MM.1S (cell line): ENCODE measurements around the gene LKAAEAR1.

Source experiments
- DNase-seq: peaks from one replicate; pipeline ENCODE4 v3.0.0-alpha.2; 2015
- H2AFZ ChIP-seq: fragments of 300-600 bp; sonication (generic); 2 replicates; pipeline ENCODE4 v1.6.0; 2016; ENCODE audit warnings: antibody characterized with exemption, low read length
- H3F3A ChIP-seq: fragments of 300-600 bp; sonication (generic); 2 replicates; pipeline ENCODE4 v1.6.1; 2016; ENCODE audit warnings: mild to moderate bottlenecking, antibody characterized with exemption, low read length, moderate library complexity, mixed read lengths; ENCODE audit not compliant: insufficient read depth
- H3K27ac ChIP-seq: fragments of 300-600 bp; sonication (generic); 2 replicates; pipeline ENCODE4 v1.5.1; 2016; ENCODE audit warnings: mild to moderate bottlenecking, low read length
- H3K27me3 ChIP-seq: fragments of 300-600 bp; sonication (generic); replicated peaks from 2 replicates; pipeline ENCODE4 v1.6.0; 2016; ENCODE audit warnings: low read length; ENCODE audit not compliant: insufficient read depth
- H3K36me3 ChIP-seq: fragments of 300-600 bp; sonication (generic); replicated peaks from 2 replicates; pipeline ENCODE4 v1.6.1; 2016; ENCODE audit warnings: mild to moderate bottlenecking, low read length, mixed read lengths; ENCODE audit not compliant: insufficient read depth
- H3K4me1 ChIP-seq: fragments of 300-600 bp; sonication (generic); 2 replicates; pipeline ENCODE4 v1.6.1; 2016; ENCODE audit warnings: low read length, mixed read lengths
- H3K4me2 ChIP-seq: fragments of 300-600 bp; sonication (generic); 2 replicates; pipeline ENCODE4 v1.6.0; 2016; ENCODE audit warnings: low read depth, low read length
- H3K4me3 ChIP-seq: fragments of 300-600 bp; sonication (generic); 2 replicates; pipeline ENCODE4 v1.5.1; 2016; ENCODE audit warnings: low read length, mixed read lengths
- H3K79me2 ChIP-seq: fragments of 300-600 bp; sonication (generic); 2 replicates; pipeline ENCODE4 v1.6.1; 2016; ENCODE audit warnings: mixed run types, low read length, mixed read lengths
- H3K9ac ChIP-seq: fragments of 300-600 bp; sonication (generic); 2 replicates; pipeline ENCODE4 v1.6.1; 2016; ENCODE audit warnings: low read length, mixed read lengths
- H3K9me2 ChIP-seq: fragments of 300-600 bp; sonication (generic); replicated peaks from 2 replicates; pipeline ENCODE4 v1.6.1; 2016; ENCODE audit warnings: mild to moderate bottlenecking, low read length, mixed read lengths; ENCODE audit not compliant: insufficient read depth
- H3K9me3 ChIP-seq: fragments of 300-600 bp; sonication (generic); replicated peaks from 2 replicates; pipeline ENCODE4 v1.6.1; 2016; ENCODE audit warnings: mild to moderate bottlenecking, low read length, mixed read lengths; ENCODE audit not compliant: insufficient read depth
- H4K20me1 ChIP-seq: fragments of 300-600 bp; sonication (generic); 2 replicates; pipeline ENCODE4 v1.6.1; 2016; ENCODE audit warnings: mild to moderate bottlenecking, low read length, moderate library complexity, mixed read lengths; ENCODE audit not compliant: insufficient read depth
- EZH2 ChIP-seq: fragments of 300-600 bp; sonication (generic); optimal IDR thresholded peaks from 2 replicates; pipeline ENCODE3; 2017; ENCODE audit warnings: low read depth, mild to moderate bottlenecking, antibody characterized with exemption, low read length, mixed read lengths
- EZH2phosphoT487 ChIP-seq: fragments of 300-600 bp; sonication (generic); IDR thresholded peaks from 2 replicates; pipeline ENCODE4 v1.6.1; 2018; ENCODE audit warnings: antibody characterized with exemption, low read length
- TF ChIP-seq, protein P1 (sequence below): fragments of 300-600 bp; sonication (generic); IDR thresholded peaks from 2 replicates; pipeline ENCODE4 v1.5.1; 2016; ENCODE audit warnings: antibody characterized with exemption, low read length, mixed read lengths

The LKAAEAR1 gene

DNA sequence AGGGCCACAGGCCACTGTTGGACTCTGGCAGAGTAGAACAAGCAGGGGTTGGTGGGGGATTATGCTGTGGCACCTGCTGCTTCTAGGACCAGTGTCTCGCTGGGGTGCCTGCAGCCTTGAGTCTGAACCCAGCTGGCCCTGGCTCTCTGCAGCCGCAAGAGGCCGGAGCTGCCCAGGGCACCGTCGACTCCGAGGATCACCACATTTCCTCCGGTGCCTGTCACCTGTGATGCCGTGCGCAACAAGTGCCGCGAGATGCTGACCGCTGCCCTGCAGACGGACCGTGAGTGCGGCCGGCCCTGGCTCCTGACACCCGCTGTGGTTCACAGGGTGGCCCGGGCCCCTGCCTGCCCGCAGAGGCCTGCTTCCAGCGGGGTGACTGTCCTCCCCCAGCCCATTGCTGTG, 15.0 kb downstream of the LKAAEAR1 start:
- Histone ChIP-seq H3K36me3 (no peaks in the 10 kb centered on the region), H3K27ac (no peak overlapping the region), H3K27me3 (no peaks in the 10 kb centered on the region), H3K9me3 (no peaks in the 10 kb centered on the region), H3K9ac (no peak overlapping the region), H2AFZ (no peak overlapping the region), H3K4me2 (no peak overlapping the region), H4K20me1 (no peaks in the 10 kb centered on the region), H3F3A (peaks cover 11% of the 10 kb centered on the region), H3K79me2 (no peaks in the 10 kb centered on the region), H3K9me2 (no peaks in the 10 kb centered on the region), H3K4me1 (peaks cover 27% of the 10 kb centered on the region), H3K4me3 (no peak overlapping the region)
- TF ChIP-seq, protein P1, sequence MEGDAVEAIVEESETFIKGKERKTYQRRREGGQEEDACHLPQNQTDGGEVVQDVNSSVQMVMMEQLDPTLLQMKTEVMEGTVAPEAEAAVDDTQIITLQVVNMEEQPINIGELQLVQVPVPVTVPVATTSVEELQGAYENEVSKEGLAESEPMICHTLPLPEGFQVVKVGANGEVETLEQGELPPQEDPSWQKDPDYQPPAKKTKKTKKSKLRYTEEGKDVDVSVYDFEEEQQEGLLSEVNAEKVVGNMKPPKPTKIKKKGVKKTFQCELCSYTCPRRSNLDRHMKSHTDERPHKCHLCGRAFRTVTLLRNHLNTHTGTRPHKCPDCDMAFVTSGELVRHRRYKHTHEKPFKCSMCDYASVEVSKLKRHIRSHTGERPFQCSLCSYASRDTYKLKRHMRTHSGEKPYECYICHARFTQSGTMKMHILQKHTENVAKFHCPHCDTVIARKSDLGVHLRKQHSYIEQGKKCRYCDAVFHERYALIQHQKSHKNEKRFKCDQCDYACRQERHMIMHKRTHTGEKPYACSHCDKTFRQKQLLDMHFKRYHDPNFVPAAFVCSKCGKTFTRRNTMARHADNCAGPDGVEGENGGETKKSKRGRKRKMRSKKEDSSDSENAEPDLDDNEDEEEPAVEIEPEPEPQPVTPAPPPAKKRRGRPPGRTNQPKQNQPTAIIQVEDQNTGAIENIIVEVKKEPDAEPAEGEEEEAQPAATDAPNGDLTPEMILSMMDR = no peak
- TF ChIP-seq EZH2 = no peak
- no peak for DNase-seq

DNA sequence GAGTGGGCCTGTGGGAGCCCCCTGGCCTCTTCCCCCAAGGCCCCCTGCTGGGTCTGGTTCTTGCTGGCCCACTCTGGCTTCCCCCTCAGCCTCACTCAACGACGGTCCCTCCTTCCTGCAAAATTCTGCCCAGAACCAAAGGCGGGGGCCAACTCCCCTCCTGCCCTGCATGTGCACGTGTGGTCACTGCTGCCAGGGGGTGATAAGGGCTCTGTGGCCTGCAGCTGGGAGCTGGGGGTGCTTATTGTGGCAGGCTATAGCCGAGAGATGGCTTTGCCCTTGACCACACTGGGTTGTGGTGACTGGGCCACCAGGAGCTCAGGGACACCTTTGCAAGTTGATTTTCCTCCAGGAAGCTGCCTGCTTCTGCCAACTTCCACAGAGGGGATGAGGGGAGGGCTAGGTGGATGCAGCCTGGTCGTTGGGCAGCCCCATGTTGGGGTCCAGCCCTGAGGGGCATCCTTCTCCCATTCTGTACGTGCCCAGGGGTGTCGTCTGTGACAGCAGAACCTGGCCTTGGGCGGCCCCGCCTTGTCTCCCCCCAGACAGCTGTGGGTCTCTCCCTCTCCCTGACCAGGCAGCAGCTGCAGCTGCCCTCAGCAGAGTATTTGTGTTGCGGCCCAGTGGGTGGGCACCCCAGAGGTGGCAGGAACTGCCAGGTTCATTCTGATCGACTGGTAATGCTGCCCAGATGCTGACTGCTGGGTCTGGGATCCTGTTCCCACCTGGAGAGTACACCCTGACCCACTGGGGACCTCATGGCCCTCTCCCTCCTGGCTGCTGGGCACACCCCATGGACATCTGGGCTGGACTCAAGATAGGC, 15.6 kb downstream of the LKAAEAR1 start:
- H3K4me2 ChIP-seq = no peak overlapping the region
- TF ChIP-seq, protein P1 = no peak
- no peak for TF ChIP-seq EZH2phosphoT487
- TF ChIP-seq EZH2 = no peak
- no peaks in the 10 kb centered on the region for H4K20me1 ChIP-seq
- no peaks in the 10 kb centered on the region for H3K79me2 ChIP-seq
- no peak for DNase-seq
- peaks cover 11% of the 10 kb centered on the region for H3F3A ChIP-seq
- H3K27me3 ChIP-seq = no peaks in the 10 kb centered on the region
- H2AFZ ChIP-seq = no peak overlapping the region
- no peak overlapping the region for H3K27ac ChIP-seq
- no peaks in the 10 kb centered on the region for H3K36me3 ChIP-seq
- peaks cover 32% of the 10 kb centered on the region for H3K4me1 ChIP-seq
- no peaks in the 10 kb centered on the region for H3K9me2 ChIP-seq
- no peak overlapping the region for H3K9ac ChIP-seq
- H3K4me3 ChIP-seq = no peak overlapping the region
- H3K9me3 ChIP-seq = no peaks in the 10 kb centered on the region

DNA sequence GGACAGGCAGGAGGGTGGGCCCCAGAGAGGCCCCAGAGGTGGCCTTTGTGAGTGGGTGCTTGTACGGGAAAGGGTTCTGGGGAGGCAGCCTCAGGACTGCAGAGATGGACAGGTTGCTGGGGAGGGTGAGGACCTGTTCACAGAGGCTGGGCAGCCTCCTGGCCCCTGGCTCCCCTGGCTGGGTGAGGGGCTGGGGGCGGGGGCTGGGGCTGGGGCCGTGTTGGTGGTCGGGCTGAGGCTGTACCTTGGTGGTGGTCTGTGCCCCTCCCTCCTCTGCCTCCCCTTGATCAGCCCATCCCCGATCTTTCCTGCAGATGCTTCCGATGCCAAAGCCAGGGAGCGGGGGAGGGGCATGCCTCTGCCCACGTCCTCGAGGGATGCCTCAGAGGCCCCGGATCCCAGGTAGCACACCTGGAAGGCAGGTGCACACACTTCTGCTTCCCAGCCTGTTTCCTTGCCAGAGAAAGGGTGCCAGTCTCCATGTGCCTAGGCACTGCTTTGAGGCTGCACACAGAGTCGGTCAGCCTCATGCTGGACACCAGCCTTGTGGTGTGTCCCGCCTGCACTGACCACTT, 16.4 kb downstream of the LKAAEAR1 start:
- Histone ChIP-seq H3K36me3 (no peaks in the 10 kb centered on the region), H4K20me1 (no peaks in the 10 kb centered on the region), H3K9ac (no peak overlapping the region), H2AFZ (no peak overlapping the region), H3K4me2 (no peak overlapping the region), H3K4me3 (no peak overlapping the region), H3K79me2 (no peaks in the 10 kb centered on the region), H3K27ac (no peak overlapping the region), H3K9me2 (no peaks in the 10 kb centered on the region), H3K27me3 (no peaks in the 10 kb centered on the region), H3K9me3 (no peaks in the 10 kb centered on the region), H3F3A (peaks cover 11% of the 10 kb centered on the region), H3K4me1 (peaks cover 32% of the 10 kb centered on the region)
- no peak for DNase-seq
- TF ChIP-seq EZH2 = no peak
- TF ChIP-seq EZH2phosphoT487 = no peak
- TF ChIP-seq, protein P1 = no peak
